Left forelimb (tissue), 1 donor: ENCODE measurements around the gene PLXNA4.

Experiments
- DNase-seq: peaks from one replicate; pipeline ENCODE4 v3.0.0-alpha.2; 2018; ENCODE audit warnings: low spot score

Gene PLXNA4

GRCh38 chr7:132588596-132588995 is 12.3 kb upstream of the PLXNA4 start:
- no peak for DNase-seq

GRCh38 chr7:132584796-132585494 is 8.7 kb upstream of the PLXNA4 start:
- DNase-seq, result no peak

DNA sequence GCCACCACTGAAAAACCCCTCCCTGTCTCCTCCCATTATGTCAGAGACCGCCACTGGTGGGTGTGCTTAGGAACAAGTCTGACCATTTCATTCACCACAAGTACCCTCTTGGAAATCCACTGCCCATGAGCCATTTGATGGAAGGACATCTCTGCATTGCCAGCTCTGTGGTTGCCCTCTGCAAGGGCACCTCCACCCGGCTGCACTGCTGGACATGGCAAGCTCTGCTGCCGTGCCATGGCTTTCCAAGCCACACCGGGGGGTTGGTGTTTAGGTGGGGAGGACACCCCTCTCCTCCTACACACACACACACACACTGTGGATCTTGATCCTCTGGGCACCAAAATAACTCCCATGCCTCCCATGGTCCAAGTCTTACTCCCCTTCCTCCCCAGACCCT is 5.2 kb upstream of the PLXNA4 start:
- DNase-seq, result no peak

DNA sequence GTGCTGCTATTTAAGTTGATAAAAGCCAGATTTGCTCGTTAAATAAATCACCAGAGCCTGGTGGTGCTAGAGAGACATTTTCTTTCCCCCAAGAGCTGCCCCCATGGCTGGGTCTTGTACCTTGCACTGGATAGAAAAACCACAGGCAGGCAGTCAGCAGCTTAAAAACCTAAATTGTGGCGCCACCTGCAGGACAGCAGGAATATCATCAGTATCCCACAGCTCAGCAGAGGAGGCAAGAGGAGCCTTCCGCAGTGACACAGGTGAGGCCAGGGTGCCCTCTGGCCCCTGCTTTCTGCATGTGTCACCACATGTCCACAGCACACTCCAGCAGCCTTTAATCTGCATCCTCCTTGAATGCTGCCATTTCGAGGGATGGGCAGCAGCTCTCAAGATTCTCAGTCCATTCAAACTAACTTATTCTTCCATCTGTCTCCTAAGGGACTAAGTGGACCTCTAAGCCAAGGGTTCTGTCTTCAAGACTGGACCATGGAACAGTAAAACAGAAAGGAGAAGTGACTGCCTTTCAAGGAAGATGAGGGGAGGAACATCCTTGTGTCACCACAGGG is 4.5 kb upstream of the PLXNA4 start:
- DNase-seq, result peak; percentile 80

- DNase-seq, result no peak
Measured at GRCh38 chr7:132580277-132580676, 4.0 kb upstream of the PLXNA4 start.

- DNase-seq, result no peak
Measured at GRCh38 chr7:132579260-132579899, 3.1 kb upstream of the PLXNA4 start.

DNA sequence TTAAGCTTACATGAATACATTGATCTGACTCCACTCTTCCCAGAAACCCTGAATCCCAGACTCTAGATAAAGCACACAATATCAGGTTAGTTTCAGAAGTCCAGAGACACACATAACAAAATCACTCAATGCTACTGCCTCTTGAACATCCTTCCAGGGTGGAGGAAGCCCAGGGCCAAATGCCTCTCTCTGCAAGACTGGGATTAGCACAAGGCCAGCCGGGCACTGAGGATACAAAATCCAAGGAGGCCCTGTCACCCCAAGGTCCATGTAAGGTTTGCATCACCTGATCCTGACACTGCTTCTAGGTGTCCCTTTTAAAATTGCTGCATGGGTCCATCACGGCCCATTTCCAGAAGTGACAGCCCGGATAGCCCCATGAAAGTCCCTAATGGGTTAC is 2.6 kb upstream of the PLXNA4 start:
- DNase-seq, result no peak

DNA sequence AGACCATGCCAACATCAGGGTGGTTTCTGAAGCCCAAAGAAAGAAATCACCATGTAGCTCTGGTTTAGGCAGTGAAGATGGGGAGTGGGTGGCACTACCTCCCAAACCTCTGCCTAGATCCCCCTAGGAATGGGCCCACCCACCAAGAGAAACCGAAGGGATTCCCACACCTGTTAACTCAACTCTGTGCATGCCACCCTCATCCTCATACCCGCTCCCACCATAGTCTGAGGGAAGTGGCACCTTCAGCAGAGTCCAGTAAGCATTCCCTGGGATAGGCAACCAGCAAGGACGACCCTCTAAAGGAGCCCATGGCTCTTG is 1.7 kb upstream of the PLXNA4 start:
- DNase-seq, result no peak

GRCh38 chr7:132577206-132578049 is 1.2 kb upstream of the PLXNA4 start:
- peak; percentile 83 for DNase-seq

GRCh38 chr7:132576721-132577085 is 433 bp upstream of the PLXNA4 start:
- no peak for DNase-seq

DNA sequence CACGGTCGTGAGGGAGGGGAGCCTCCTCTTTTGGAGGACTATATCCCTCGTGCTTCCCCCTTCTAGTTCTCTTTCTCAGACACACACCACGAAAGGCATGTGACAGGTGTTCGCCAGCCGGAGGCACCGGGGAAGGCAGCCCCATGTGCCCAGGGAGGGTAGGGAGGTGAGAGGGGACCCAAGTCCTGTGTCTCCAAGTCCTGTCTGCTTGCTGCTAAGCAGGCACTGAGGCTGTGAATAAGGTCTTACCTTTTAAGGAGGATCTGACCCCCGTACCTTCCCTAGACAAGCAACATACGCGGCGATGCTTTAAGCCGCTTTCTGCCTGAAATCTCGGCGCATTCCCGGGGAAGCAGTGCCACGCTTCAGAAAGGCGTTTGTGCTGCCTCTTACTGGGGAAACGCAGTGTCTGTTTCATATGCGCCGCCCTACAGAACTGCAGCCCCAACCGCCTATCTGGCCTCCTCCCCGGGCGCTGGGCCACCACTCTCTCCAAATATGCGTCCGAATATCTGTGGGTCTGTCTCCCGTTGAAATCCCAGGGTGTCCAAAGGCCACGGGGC is 770 bp downstream of the PLXNA4 start:
- DNase-seq, result peak; percentile 76

DNA sequence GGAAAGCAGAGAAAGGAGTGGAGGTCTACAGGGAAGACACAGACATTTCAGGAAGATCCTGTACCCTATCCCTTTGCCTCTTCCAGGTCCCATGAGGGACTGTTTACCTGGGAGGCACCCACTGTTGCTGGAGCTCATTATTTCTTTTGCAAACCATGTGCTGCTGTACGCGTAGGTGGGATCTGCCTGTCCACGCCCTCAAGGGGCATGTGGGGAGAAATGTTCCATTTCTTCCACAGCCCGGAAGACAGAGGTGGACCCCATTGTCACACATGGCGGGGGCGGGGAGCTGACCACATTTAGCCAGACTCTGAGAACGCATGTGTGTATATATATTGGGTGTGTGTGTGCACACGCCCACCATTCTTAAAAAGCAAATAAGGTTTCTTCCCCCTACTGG is 2.0 kb downstream of the PLXNA4 start:
- DNase-seq, result no peak

DNA sequence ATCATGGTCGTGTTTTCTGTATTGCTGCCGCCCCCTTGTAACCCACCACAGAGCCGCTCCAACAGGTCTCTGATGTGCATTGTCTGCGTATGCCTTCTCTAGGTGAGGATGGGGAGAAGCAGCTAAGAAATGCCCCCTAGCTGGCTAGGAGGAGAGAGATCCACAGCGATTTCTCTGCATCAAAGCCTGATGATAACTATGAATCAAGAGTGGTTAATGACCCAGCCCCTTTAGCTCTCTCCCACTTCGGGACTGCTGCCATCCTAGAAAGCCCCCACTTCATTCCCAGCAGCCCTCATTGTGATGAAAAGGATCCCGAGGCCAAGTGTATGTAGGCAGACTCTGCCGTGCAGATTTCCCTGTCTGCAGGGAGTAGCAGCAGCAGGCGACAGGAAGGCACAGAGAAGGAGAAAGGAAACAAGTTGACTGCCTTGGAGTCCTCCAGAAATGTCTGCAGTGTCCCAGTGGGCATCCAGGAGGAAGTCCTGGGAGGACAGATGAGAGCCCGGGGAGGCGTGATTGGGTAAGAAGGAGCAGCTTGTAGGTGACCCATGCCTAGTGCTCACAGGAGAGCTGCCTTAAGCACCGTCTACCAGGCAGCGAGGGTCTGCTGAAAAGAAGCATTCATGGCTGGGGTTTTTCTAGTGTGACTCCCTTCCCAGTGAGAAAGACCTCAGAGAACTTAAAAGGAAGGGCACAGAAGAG is 2.9 kb downstream of the PLXNA4 start:
- DNase-seq, result no peak

- DNase-seq, result no peak
Measured at GRCh38 chr7:132572526-132572925, 3.7 kb downstream of the PLXNA4 start.

DNA sequence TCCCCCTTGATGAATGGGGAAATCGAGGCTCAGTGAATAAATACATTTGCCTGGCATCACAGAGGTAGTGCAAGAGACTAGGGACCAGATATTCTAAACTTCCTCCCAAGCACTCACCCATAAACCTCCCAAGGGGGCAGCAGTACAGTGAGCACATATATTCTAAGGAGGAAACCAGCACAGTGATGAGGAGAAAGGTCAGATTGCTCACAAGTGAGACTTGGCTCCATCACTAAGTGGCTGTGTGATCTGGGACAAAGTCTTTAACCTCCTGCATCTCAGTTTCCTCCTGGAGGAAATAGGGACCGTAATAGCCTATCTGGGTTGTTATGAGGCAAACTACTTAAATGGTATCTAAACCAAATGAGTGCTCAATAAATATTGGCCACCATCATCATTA is 4.3 kb downstream of the PLXNA4 start:
- no peak for DNase-seq

- no peak for DNase-seq
Measured at GRCh38 chr7:132569884-132570614, 6.2 kb downstream of the PLXNA4 start.

- DNase-seq, result no peak
Measured at GRCh38 chr7:132568962-132569361, 7.3 kb downstream of the PLXNA4 start.

- DNase-seq, result no peak
Measured at GRCh38 chr7:132565885-132566284, 10.4 kb downstream of the PLXNA4 start.

- no peak for DNase-seq
Measured at GRCh38 chr7:132565441-132565840, 10.8 kb downstream of the PLXNA4 start.

DNA sequence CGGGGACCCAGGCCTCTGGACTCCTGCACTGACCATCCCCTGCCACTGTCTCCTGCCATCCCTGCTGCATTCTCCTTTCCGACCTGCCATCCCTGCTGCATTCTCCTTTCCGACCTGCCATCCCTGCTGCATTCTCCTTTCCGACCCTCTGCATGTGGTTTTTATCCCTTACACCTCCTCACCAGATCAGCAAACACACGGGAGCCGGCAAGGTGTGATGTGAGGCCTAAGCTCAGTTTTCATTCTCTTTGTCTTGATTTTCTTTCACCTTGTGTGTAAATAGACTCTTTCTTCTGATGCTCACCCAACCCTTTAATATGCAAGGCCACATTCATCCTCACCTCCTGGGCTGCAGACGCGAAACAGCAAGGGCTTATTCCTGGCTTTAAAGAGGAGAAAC is 11.4 kb downstream of the PLXNA4 start:
- no peak for DNase-seq

DNA sequence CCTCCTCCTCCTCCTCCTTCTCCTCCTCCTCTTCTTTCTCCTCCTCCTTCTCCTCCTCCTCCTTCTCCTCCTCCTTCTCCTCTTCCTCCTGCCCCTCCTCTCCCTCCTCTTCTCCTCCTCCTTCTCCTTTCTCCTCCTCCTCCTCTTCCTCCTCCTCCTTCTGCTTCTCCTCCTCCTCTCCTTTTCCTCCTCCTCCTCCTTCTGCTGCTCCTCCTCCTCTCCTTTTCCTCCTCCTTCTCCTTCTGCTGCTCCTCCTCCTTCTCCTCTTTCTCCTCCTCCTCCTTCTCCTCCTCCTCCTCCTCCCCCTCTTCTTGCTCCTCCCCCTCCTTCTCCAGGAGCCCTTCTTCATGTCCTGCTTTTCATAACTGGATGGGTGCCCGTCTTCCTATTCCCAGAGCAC is 12.2 kb downstream of the PLXNA4 start:
- no peak for DNase-seq
